ENCODE data around the gene MYOZ1. TPM values are rescaled to one million over a fixed set of nuclear protein-coding genes. Genes with fewer than 3 reads are reported as not detected.
A peak's percentile ranks its signal among the peaks of the same experiment; 100 is the strongest.

The MYOZ1 gene
- total RNA-seq, 1 donor from 2014 or later: 2.9 TPM

DNA sequence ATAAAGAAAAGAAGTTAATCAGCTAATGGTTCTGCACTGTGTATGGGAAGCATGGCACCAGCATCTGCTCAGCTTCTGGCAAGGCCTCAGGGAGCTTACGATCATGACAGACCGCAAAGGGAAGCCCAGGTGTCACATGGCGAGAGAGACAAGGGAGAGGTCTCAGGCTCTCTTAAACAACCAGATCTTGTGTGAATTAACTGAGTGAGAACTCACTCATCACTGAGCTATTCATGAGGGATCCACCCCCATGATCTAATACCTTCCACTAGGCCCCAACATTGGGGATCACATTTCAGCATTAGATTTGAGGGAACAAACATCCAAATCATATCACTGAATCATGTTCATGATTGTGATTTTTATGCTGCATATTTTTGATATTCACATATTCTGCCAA is 55.9 kb downstream of the MYOZ1 start:
- Histone ChIP-seq H3K27me3 (ENCODE audit: low read depth) (no peaks in the 10 kb centered on the region), H3K4me1 (peaks cover 35% of the 10 kb centered on the region), H3K36me3 (no peaks in the 10 kb centered on the region), H3K9me3 (no peaks in the 10 kb centered on the region), H3K4me3 (no peak overlapping the region), H3K27ac (peak overlapping the region; percentile 71)
- TF ChIP-seq, protein P1, sequence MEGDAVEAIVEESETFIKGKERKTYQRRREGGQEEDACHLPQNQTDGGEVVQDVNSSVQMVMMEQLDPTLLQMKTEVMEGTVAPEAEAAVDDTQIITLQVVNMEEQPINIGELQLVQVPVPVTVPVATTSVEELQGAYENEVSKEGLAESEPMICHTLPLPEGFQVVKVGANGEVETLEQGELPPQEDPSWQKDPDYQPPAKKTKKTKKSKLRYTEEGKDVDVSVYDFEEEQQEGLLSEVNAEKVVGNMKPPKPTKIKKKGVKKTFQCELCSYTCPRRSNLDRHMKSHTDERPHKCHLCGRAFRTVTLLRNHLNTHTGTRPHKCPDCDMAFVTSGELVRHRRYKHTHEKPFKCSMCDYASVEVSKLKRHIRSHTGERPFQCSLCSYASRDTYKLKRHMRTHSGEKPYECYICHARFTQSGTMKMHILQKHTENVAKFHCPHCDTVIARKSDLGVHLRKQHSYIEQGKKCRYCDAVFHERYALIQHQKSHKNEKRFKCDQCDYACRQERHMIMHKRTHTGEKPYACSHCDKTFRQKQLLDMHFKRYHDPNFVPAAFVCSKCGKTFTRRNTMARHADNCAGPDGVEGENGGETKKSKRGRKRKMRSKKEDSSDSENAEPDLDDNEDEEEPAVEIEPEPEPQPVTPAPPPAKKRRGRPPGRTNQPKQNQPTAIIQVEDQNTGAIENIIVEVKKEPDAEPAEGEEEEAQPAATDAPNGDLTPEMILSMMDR (IDR thresholded peaks at IDR 0.05): no peak
- intact Hi-C loops (cut with DNase I): no loop called here
- no peak for ATAC-seq
- no peak for DNase-seq

DNA sequence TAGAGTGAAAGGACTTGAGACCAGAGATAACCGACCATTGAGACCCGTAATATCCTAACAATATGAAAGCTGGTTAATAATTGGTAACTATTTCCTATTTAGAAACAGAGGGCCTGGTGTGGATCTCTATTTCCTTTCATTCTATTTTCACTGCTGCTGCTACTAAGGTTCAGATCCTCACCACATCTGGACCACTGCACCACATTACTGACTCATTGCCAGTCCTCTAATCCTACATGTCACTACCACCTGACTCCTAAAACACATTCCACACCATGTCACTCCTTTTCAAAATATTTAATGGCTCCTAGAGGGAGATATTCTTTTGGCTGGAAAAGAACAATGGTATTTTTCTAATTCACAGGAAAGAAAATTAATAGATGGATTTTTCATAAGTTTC is 56.5 kb downstream of the MYOZ1 start:
- TF ChIP-seq, protein P1 (IDR thresholded peaks at IDR 0.05): no peak
- Histone ChIP-seq H3K36me3 (no peaks in the 10 kb centered on the region), H3K27me3 (ENCODE audit: low read depth) (no peaks in the 10 kb centered on the region), H3K9me3 (no peaks in the 10 kb centered on the region), H3K27ac (peak overlapping the region; percentile 71), H3K4me1 (peaks cover 29% of the 10 kb centered on the region), H3K4me3 (no peak overlapping the region)
- intact Hi-C loops (cut with DNase I): no loop called here
- ATAC-seq: no peak
- no peak for DNase-seq

DNA sequence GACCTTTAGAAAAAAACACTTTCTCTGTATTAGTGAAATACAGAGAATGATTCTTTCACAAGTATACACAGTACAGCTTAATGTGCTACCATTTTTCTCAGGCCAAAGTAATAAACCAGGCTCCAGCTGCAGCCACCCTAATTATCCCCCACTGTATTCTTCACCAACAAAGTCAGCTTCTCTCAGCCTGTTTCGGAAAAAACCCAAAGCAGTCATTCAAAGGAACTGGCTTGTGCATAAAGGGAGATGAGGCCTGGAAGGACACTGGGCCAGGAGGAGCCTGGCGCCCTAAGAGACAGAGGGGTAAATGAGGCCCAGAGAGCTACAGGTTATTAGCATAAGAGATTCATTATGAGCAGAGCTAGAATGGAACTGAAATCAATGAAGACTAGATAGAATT is 59.4 kb downstream of the MYOZ1 start:
- Histone ChIP-seq H3K36me3 (no peaks in the 10 kb centered on the region), H3K4me3 (no peak overlapping the region), H3K4me1 (peaks cover 17% of the 10 kb centered on the region), H3K27ac (no peak overlapping the region), H3K9me3 (no peaks in the 10 kb centered on the region), H3K27me3 (ENCODE audit: low read depth) (no peaks in the 10 kb centered on the region)
- TF ChIP-seq, protein P1 (IDR thresholded peaks at IDR 0.05): no peak
- ATAC-seq (no peak), DNase-seq (no peak)
- intact Hi-C loops (cut with DNase I): no loop called here

Other genes with a start within 250 kb of the MYOZ1 start
- 93.5 TPM for gene ANXA7, start 227.4 kb downstream of the MYOZ1 start, total RNA-seq
- 2.7 TPM for gene MSS51, start 207.9 kb downstream of the MYOZ1 start, total RNA-seq
- 41.3 TPM for gene PPP3CB, start 145.4 kb downstream of the MYOZ1 start, total RNA-seq
- 97.4 TPM for gene USP54, start 50.1 kb downstream of the MYOZ1 start, total RNA-seq
- gene SYNPO2L, start 14.6 kb upstream of the MYOZ1 start, total RNA-seq: 0.32 TPM
- 9.1 TPM for gene AGAP5, start 56.6 kb upstream of the MYOZ1 start, total RNA-seq
- gene SEC24C, start 102.9 kb upstream of the MYOZ1 start, total RNA-seq: 71.4 TPM
- gene CHCHD1, start 140.6 kb upstream of the MYOZ1 start, total RNA-seq: 21.1 TPM
- gene ZSWIM8, start 144.1 kb upstream of the MYOZ1 start, total RNA-seq: 125 TPM
- gene NDST2, start 170.1 kb upstream of the MYOZ1 start, total RNA-seq: 32.3 TPM
- 38.4 TPM for gene CAMK2G, start 233.1 kb upstream of the MYOZ1 start, total RNA-seq